Left ventricle myocardium inferior (tissue), 1 donor: ENCODE results near the gene MANSC4. TPM values are rescaled to one million over a fixed set of nuclear protein-coding genes. Genes with fewer than 3 reads are reported as not detected.

Experiments
- DNase-seq: peaks from one replicate; pipeline ENCODE4 v3.0.0-alpha.2; 2020
- H3K27ac ChIP-seq: fragments of 200-600 bp; replicated peaks from 2 replicates; pipeline ENCODE4 v1.8.0; 2021
- H3K27me3 ChIP-seq: fragments of 200-600 bp; 2 replicates; pipeline ENCODE4 v1.8.0; 2021; ENCODE audit warnings: low read depth
- H3K36me3 ChIP-seq: fragments of 200-600 bp; 2 replicates; pipeline ENCODE4 v1.8.0; 2021
- H3K4me1 ChIP-seq: fragments of 200-600 bp; 2 replicates; pipeline ENCODE4 v1.8.0; 2021
- H3K4me3 ChIP-seq: fragments of 200-600 bp; 2 replicates; pipeline ENCODE4 v1.8.0; 2021; ENCODE audit warnings: mild to moderate bottlenecking, moderate library complexity
- H3K9me3 ChIP-seq: fragments of 200-600 bp; replicated peaks from 2 replicates; pipeline ENCODE4 v1.8.0; 2021
- intact Hi-C: fragments of 100-400 bp; cut with micrococcal nuclease; formaldehyde crosslinking; loops from one replicate; pipeline ENCODE4 v1.11.0; 2022
- total RNA-seq: library from RNA; stranded (reverse); fragmentation: NEBNext Ultra II Directional; extraction: Animal tissue kit (Norgen Biotek cat#: 25700); gene quantifications from one replicate; pipeline ENCODE4 v1.2.1, GENCODE V29; 2021
- TF ChIP-seq, protein P1 (sequence below): fragments of 200-600 bp; IDR thresholded peaks from 2 replicates; pipeline ENCODE4 v1.8.0; 2021; ENCODE audit warnings: antibody characterized with exemption, mild to moderate bottlenecking, borderline replicate concordance
- donor health status: DM: no; HTN: yes; CAD: no; lungs with severe emphysema.

Gene MANSC4
- total RNA-seq, 1 donor from 2014 or later: not detected

GRCh38 chr12:27814851-27815591 is 35.0 kb upstream of the MANSC4 start:
- intact Hi-C loops: no loop called here
- H3K9me3 ChIP-seq: peaks cover 6% of the 10 kb centered on the region
- no peak overlapping the region for H3K27ac ChIP-seq
- H3K4me3 ChIP-seq: no peak overlapping the region
- H3K4me1 ChIP-seq: no peaks in the 10 kb centered on the region
- peaks cover 16% of the 10 kb centered on the region for H3K27me3 ChIP-seq
- TF ChIP-seq, protein P1, sequence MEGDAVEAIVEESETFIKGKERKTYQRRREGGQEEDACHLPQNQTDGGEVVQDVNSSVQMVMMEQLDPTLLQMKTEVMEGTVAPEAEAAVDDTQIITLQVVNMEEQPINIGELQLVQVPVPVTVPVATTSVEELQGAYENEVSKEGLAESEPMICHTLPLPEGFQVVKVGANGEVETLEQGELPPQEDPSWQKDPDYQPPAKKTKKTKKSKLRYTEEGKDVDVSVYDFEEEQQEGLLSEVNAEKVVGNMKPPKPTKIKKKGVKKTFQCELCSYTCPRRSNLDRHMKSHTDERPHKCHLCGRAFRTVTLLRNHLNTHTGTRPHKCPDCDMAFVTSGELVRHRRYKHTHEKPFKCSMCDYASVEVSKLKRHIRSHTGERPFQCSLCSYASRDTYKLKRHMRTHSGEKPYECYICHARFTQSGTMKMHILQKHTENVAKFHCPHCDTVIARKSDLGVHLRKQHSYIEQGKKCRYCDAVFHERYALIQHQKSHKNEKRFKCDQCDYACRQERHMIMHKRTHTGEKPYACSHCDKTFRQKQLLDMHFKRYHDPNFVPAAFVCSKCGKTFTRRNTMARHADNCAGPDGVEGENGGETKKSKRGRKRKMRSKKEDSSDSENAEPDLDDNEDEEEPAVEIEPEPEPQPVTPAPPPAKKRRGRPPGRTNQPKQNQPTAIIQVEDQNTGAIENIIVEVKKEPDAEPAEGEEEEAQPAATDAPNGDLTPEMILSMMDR: no peak
- DNase-seq: no peak
- no peaks in the 10 kb centered on the region for H3K36me3 ChIP-seq

DNA sequence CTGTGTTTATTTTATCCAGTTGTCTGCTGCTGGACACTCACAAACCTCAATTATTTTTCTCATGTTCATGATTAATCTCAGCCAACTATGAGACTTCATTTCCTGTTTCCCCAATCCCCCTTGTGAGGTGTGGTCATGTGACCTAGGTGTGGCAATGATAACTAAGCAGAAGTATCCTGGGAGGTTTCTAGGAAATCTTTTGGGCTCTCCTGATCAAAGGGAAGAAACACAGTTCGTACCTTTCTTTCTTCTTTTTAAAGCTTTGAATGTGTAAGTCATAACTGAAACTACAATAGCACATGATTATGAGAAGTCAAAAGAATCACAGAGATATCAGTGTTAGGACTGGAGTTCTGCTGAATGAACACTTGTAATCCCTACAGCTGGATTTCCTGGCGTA is 34.4 kb upstream of the MANSC4 start:
- TF ChIP-seq, protein P1: no peak
- Histone ChIP-seq H3K27ac (no peak overlapping the region), H3K4me3 (no peak overlapping the region), H3K27me3 (peaks cover 22% of the 10 kb centered on the region), H3K36me3 (no peaks in the 10 kb centered on the region), H3K9me3 (peaks cover 6% of the 10 kb centered on the region), H3K4me1 (no peaks in the 10 kb centered on the region)
- intact Hi-C loops: no loop called here
- DNase-seq: no peak

DNA sequence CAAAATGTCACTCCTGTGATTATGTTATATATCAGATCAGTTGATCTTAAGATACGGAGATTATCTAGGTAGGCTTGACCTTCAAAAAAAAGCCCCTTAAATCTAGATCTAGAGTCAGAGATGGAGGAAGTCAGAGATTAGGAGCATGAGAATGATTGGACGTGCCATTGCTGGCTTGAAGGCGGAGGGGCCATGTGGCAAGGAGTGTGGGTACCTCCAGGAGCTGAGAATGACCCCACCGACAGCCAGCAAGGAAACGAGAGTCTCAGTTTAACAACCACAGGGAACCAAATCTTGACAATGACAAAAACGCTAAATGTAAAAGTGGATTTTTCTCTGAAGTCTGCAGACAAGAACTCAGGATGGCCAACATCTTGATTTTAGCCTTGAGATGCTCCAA is 32.5 kb upstream of the MANSC4 start:
- H3K4me3 ChIP-seq: no peak overlapping the region
- H3K27me3 ChIP-seq: peaks cover 22% of the 10 kb centered on the region
- TF ChIP-seq, protein P1: no peak
- H3K36me3 ChIP-seq: no peaks in the 10 kb centered on the region
- no peaks in the 10 kb centered on the region for H3K4me1 ChIP-seq
- H3K9me3 ChIP-seq: peaks cover 6% of the 10 kb centered on the region
- no peak overlapping the region for H3K27ac ChIP-seq
- intact Hi-C loops: no loop called here
- DNase-seq: no peak

GRCh38 chr12:27810756-27811155 is 30.7 kb upstream of the MANSC4 start:
- Histone ChIP-seq H3K9me3 (no peaks in the 10 kb centered on the region), H3K27me3 (peaks cover 22% of the 10 kb centered on the region), H3K36me3 (no peaks in the 10 kb centered on the region), H3K4me3 (no peak overlapping the region), H3K4me1 (no peaks in the 10 kb centered on the region), H3K27ac (no peak overlapping the region)
- intact Hi-C loops: no loop called here
- TF ChIP-seq, protein P1: no peak
- DNase-seq: no peak

DNA sequence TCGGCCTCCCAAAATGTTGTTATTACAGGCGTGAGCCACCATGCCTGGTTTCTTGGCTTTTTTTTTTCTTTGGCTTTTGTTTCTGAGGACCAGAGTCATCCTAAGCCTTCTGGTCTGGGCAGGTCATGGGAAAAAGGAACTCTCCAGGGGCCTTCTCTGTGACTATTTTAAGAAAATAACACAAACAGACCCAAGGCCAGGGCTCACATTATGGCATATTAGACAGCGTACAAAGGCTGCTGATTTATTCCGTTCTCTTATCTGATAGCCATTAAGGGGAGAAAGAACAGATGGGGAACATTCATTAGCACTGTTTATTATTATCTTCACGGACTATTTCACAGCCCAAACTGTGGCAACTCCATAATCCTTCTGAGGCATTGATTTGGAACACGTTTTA is 28.8 kb upstream of the MANSC4 start:
- TF ChIP-seq, protein P1: no peak
- intact Hi-C loops: no loop called here
- no peak for DNase-seq

More for the DNA sequence above, 28.8 kb upstream of the MANSC4 start:
- Histone ChIP-seq H3K36me3 (no peaks in the 10 kb centered on the region), H3K4me3 (no peak overlapping the region), H3K27me3 (peaks cover 22% of the 10 kb centered on the region), H3K4me1 (no peaks in the 10 kb centered on the region), H3K9me3 (no peaks in the 10 kb centered on the region), H3K27ac (no peak overlapping the region)
